GM19397 (cell line): ENCODE data around the gene DCTPP1.
"Not testable (repeated sequence)": the region's sequence is repeated elsewhere in the genome, so short reads cannot be mapped to it uniquely, and the experiment has no call there.

Source experiments
- ATAC-seq: cut with Tn5 transposase; IDR thresholded peaks from one replicate; pipeline ENCODE4 v1.9.1; 2021; ENCODE audit warnings: mild to moderate bottlenecking, moderate library complexity; ENCODE audit not compliant: unreplicated experiment

Gene DCTPP1

GRCh38 chr16:30416047-30416603 is 13.7 kb downstream of the DCTPP1 start:
- no peak for ATAC-seq

GRCh38 chr16:30414159-30414558 is 15.7 kb downstream of the DCTPP1 start:
- ATAC-seq = no peak

- ATAC-seq = no peak
Observed at GRCh38 chr16:30413112-30413806, 16.6 kb downstream of the DCTPP1 start.

GRCh38 chr16:30409125-30410060 is 20.4 kb downstream of the DCTPP1 start:
- no peak for ATAC-seq

GRCh38 chr16:30407804-30408534 is 21.9 kb downstream of the DCTPP1 start:
- no peak for ATAC-seq

GRCh38 chr16:30407102-30407803 is 22.6 kb downstream of the DCTPP1 start, which contains the start of gene ZNF771:
Gene ZNF771 (plus strand): TSS chr16:30407606. CDS start chr16:30408054, 448 bp downstream.
- ATAC-seq = peak; percentile 76

GRCh38 chr16:30406795-30407101 is 23.1 kb downstream of the DCTPP1 start:
- ATAC-seq = peak; percentile 4

GRCh38 chr16:30401768-30402425 is 27.9 kb downstream of the DCTPP1 start:
- no peak for ATAC-seq

- no peak for ATAC-seq
Observed at GRCh38 chr16:30399435-30400186, 30.2 kb downstream of the DCTPP1 start.

- no peak for ATAC-seq
Observed at GRCh38 chr16:30398661-30399434, 31.0 kb downstream of the DCTPP1 start.

GRCh38 chr16:30397776-30398660 is 31.8 kb downstream of the DCTPP1 start:
- no peak for ATAC-seq

GRCh38 chr16:30397056-30397455 is 32.8 kb downstream of the DCTPP1 start:
- ATAC-seq = no peak

GRCh38 chr16:30396627-30397026 is 33.2 kb downstream of the DCTPP1 start:
- not testable (repeated sequence) for ATAC-seq

GRCh38 chr16:30395992-30396585 is 33.7 kb downstream of the DCTPP1 start:
- no peak for ATAC-seq

GRCh38 chr16:30395155-30395991 is 34.5 kb downstream of the DCTPP1 start, which contains the start of gene ZNF48:
Gene ZNF48 (plus strand): TSS chr16:30395420. CDS start chr16:30395795, 375 bp downstream.
- peak; percentile 67 for ATAC-seq

GRCh38 chr16:30394592-30395154 is 35.2 kb downstream of the DCTPP1 start:
- no peak for ATAC-seq
